ENCODE data around the gene ACTN4.

Gene ACTN4

DNA sequence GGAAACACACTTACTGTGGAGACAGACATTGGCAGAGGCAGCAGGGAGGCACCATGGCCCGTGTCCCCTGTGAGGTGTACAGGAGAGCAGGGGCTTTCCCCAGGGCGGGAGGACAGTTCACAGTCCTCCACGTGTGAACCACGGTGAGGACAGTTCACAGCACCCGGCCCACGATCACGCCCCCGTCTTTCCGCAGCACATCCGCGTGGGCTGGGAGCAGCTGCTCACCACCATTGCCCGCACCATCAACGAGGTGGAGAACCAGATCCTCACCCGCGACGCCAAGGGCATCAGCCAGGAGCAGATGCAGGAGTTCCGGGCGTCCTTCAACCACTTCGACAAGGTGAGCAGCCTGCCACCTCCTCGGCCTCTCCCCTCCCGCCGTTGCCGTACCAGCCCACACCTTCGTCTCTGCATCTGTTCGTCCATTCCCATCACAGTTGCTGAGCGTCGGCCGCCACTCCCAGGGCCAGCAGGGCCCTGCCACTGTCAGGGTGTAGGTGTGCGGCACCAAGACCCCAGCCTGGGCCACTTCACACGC lies 79.4 kb downstream of the ACTN4 start:
- peaks cover 80% of the 10 kb centered on the region; the same call in 1 of the 2 replicates for H3K36me3 ChIP-seq (ENCODE audit: insufficient read depth, low read length)
- H3K79me2 ChIP-seq (ENCODE audit: insufficient read depth, low read length) = no peaks in the 10 kb centered on the region
- H3K9ac ChIP-seq (ENCODE audit: low read depth, low read length, poor library complexity, severe bottlenecking) = no peak overlapping the region
- no peaks in the 10 kb centered on the region for H3K27me3 ChIP-seq (ENCODE audit: insufficient read depth, low read length, poor library complexity, severe bottlenecking)
- no peak for TF ChIP-seq EZH2phosphoT487 (IDR thresholded peaks at IDR 0.05; ENCODE audit: borderline replicate concordance)
- TF ChIP-seq, protein P1, sequence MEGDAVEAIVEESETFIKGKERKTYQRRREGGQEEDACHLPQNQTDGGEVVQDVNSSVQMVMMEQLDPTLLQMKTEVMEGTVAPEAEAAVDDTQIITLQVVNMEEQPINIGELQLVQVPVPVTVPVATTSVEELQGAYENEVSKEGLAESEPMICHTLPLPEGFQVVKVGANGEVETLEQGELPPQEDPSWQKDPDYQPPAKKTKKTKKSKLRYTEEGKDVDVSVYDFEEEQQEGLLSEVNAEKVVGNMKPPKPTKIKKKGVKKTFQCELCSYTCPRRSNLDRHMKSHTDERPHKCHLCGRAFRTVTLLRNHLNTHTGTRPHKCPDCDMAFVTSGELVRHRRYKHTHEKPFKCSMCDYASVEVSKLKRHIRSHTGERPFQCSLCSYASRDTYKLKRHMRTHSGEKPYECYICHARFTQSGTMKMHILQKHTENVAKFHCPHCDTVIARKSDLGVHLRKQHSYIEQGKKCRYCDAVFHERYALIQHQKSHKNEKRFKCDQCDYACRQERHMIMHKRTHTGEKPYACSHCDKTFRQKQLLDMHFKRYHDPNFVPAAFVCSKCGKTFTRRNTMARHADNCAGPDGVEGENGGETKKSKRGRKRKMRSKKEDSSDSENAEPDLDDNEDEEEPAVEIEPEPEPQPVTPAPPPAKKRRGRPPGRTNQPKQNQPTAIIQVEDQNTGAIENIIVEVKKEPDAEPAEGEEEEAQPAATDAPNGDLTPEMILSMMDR (conservative IDR thresholded peaks at IDR 0.05; ENCODE audit: low read length) = no peak
- no peaks in the 10 kb centered on the region for H3K9me3 ChIP-seq (ENCODE audit: insufficient read depth, low read depth, low read length)
- no peaks in the 10 kb centered on the region for H3F3A ChIP-seq (ENCODE audit: low read depth)
- no peak overlapping the region for H3K4me3 ChIP-seq (ENCODE audit: low read length, poor library complexity, severe bottlenecking)
- H3K4me1 ChIP-seq (ENCODE audit: insufficient read depth, low read length, poor library complexity, severe bottlenecking) = no peaks in the 10 kb centered on the region
- no peaks in the 10 kb centered on the region for H3K9me2 ChIP-seq (replicated peaks; ENCODE audit: low read depth, low read length)
- no peak overlapping the region for H3K4me2 ChIP-seq (ENCODE audit: low read depth, low read length, poor library complexity, severe bottlenecking)
- peaks cover 3% of the 10 kb centered on the region for H4K20me1 ChIP-seq (ENCODE audit: insufficient read depth, low read length, poor library complexity, severe bottlenecking)
- no peak overlapping the region for H2AFZ ChIP-seq (ENCODE audit: low read length)

DNA sequence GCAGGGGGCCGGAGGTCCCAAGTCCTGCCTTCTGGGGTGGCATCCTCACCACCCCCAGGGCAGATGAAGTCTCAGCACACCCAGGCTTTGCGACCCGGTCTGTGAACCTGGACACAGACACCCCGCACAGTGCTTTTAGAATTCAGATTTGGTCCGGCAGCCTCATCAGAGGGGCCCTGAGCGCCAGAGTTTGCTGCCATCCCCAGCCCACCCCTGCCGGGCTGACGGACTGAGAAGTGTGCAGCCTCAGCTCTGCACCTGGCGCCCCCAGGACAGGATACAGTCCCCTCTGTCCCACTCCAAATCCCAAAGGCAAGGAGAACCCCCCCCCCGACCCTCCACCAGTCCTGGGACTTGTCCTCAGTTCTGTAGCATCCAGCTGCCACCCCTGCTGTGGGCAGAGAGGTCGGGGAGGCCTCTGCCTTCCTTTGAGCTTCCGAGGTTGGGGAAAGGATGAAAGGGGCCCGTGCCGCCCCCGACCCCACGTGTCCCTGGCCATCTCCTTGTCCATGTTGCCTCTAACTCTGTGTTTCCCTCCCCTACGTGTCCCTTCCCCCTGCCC lies 79.9 kb downstream of the ACTN4 start:
- no peak for TF ChIP-seq EZH2phosphoT487 (IDR thresholded peaks at IDR 0.05; ENCODE audit: borderline replicate concordance)
- TF ChIP-seq, protein P1 (conservative IDR thresholded peaks at IDR 0.05; ENCODE audit: low read length) = no peak
- H3K36me3 ChIP-seq (ENCODE audit: insufficient read depth, low read length) = peaks cover 75% of the 10 kb centered on the region; the same call in 1 of the 2 replicates
- no peaks in the 10 kb centered on the region for H3K9me3 ChIP-seq (ENCODE audit: insufficient read depth, low read depth, low read length)
- H3K79me2 ChIP-seq (ENCODE audit: insufficient read depth, low read length) = no peaks in the 10 kb centered on the region
- no peak overlapping the region for H2AFZ ChIP-seq (ENCODE audit: low read length)
- no peaks in the 10 kb centered on the region for H3K4me1 ChIP-seq (ENCODE audit: insufficient read depth, low read length, poor library complexity, severe bottlenecking)
- H3K4me2 ChIP-seq (ENCODE audit: low read depth, low read length, poor library complexity, severe bottlenecking) = no peak overlapping the region
- H3F3A ChIP-seq (ENCODE audit: low read depth) = no peaks in the 10 kb centered on the region
- no peaks in the 10 kb centered on the region for H3K27me3 ChIP-seq (ENCODE audit: insufficient read depth, low read length, poor library complexity, severe bottlenecking)
- H3K4me3 ChIP-seq (ENCODE audit: low read length, poor library complexity, severe bottlenecking) = no peak overlapping the region
- peaks cover 3% of the 10 kb centered on the region for H4K20me1 ChIP-seq (ENCODE audit: insufficient read depth, low read length, poor library complexity, severe bottlenecking)
- no peak overlapping the region for H3K9ac ChIP-seq (ENCODE audit: low read depth, low read length, poor library complexity, severe bottlenecking)
- H3K9me2 ChIP-seq (replicated peaks; ENCODE audit: low read depth, low read length) = no peaks in the 10 kb centered on the region

DNA sequence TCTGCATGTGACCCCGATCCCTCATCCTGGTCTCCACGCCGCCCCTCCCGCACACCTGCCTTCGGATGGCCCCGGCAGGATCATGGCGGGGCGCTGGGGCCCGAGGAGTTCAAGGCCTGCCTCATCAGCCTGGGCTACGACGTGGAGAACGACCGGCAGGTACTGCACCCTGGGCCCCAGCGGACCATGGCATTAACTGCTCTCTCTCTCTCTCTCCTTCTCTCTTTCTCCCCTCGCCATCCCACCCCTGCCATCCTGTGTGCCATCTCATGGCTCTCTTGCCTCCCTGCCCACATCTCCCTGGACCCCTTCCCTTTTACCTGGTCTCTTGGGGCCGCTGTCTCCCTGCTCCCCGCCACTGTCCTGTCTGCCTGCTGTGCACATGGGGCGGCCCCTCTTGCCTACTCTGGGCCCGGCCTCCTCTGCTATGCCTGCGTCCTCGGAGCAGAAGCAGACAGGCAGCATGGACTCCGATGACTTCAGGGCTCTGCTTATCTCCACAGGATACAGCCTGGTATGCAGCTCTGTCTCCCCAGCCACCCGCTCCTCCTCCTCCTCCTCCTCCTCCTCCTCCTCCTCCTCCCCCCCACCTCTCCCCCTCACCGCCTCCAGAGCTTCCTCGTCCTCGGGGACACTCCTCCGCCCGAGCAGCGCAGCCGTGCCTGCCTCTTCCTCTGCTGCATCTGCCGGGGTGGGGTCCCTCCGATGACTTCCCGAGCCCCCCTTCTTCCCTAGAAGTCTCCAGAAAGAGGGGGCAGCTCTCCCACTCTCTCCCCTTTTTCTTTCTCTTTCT lies 80.6 kb downstream of the ACTN4 start:
- Histone ChIP-seq H3K27me3 (ENCODE audit: insufficient read depth, low read length, poor library complexity, severe bottlenecking) (no peaks in the 10 kb centered on the region), H4K20me1 (ENCODE audit: insufficient read depth, low read length, poor library complexity, severe bottlenecking) (peaks cover 3% of the 10 kb centered on the region), H3K9ac (ENCODE audit: low read depth, low read length, poor library complexity, severe bottlenecking) (no peak overlapping the region), H3K79me2 (ENCODE audit: insufficient read depth, low read length) (no peaks in the 10 kb centered on the region), H3K4me1 (ENCODE audit: insufficient read depth, low read length, poor library complexity, severe bottlenecking) (peaks cover under 1% of the 10 kb centered on the region), H3K9me3 (ENCODE audit: insufficient read depth, low read depth, low read length) (no peaks in the 10 kb centered on the region), H3K36me3 (ENCODE audit: insufficient read depth, low read length) (peaks cover 68% of the 10 kb centered on the region; the same call in 1 of the 2 replicates), H3K4me3 (ENCODE audit: low read length, poor library complexity, severe bottlenecking) (no peak overlapping the region), H3F3A (ENCODE audit: low read depth) (no peaks in the 10 kb centered on the region), H2AFZ (ENCODE audit: low read length) (no peak overlapping the region), H3K9me2 (replicated peaks; ENCODE audit: low read depth, low read length) (no peaks in the 10 kb centered on the region), H3K4me2 (ENCODE audit: low read depth, low read length, poor library complexity, severe bottlenecking) (no peak overlapping the region)
- TF ChIP-seq EZH2phosphoT487 (IDR thresholded peaks at IDR 0.05; ENCODE audit: borderline replicate concordance) = no peak
- TF ChIP-seq, protein P1 (conservative IDR thresholded peaks at IDR 0.05; ENCODE audit: low read length) = no peak
